Panc1 (cell line): ENCODE measurements around the gene MET. TPM values are rescaled to one million over a fixed set of nuclear protein-coding genes. Genes with fewer than 3 reads are reported as not detected.

Source experiments
- ATAC-seq: fragments of 200-7000 bp; cut with Tn5 transposase; 2 replicates; pipeline ENCODE4 v1.9.1; 2020; ENCODE audit warnings: mild to moderate bottlenecking, moderate library complexity
- BruUV-seq: library from RNA; stranded (reverse); fragments of 400-500 nt; replicated peaks from 2 replicates; lab custom pipeline; 2021; lab: Mats Ljungman, UMichigan
- CTCF ChIA-PET: fragments of 300-600 bp; sonication (Branson Sonifier 250); formaldehyde crosslinking; loops from one replicate; lab custom pipeline; 2022; ENCODE audit warnings: antibody characterized with exemption; lab: Charles Lee
- POLR2A ChIA-PET: fragments of 300-600 bp; sonication (Branson Sonifier 250); formaldehyde crosslinking; loops from one replicate; lab custom pipeline; 2022; ENCODE audit warnings: antibody characterized with exemption; lab: Charles Lee
- DNase-seq: peaks from one replicate; pipeline ENCODE4 v3.0.0-alpha.2; 2010; ENCODE audit warnings: low read depth, low spot score
- H3K27ac ChIP-seq: 2 replicates; pipeline ENCODE4 v1.5.1; 2011; ENCODE audit warnings: mild to moderate bottlenecking, low read length, inconsistent platforms
- H3K27me3 ChIP-seq: fragments of 200-500 bp; sonication (Bioruptor generic); 2 replicates; pipeline ENCODE4 v1.6.0; 2014; ENCODE audit warnings: low read length, inconsistent platforms; ENCODE audit not compliant: control insufficient read depth, insufficient read depth
- H3K36me3 ChIP-seq: fragments of 200-500 bp; sonication (Bioruptor generic); 2 replicates; pipeline ENCODE4 v1.5.1; 2014; ENCODE audit warnings: inconsistent platforms, mild to moderate bottlenecking, low read length, moderate library complexity; ENCODE audit not compliant: control insufficient read depth, insufficient read depth
- H3K4me1 ChIP-seq: 2 replicates; pipeline ENCODE4 v1.5.1; 2011; ENCODE audit warnings: inconsistent platforms, mild to moderate bottlenecking, low read length, moderate library complexity; ENCODE audit not compliant: control insufficient read depth, insufficient read depth
- H3K4me3 ChIP-seq, 2 experiments: 2 replicates each; pipeline ENCODE4 v1.5.1; 2011 to 2012; ENCODE audit warnings: low read depth in 2 of 2, low read length in 2 of 2, mild to moderate bottlenecking in 2 of 2, inconsistent platforms in 1 of 2, moderate library complexity in 1 of 2
- H3K9me3 ChIP-seq: fragments of 200-500 bp; sonication (Bioruptor generic); 2 replicates; pipeline ENCODE4 v1.5.1; 2014; ENCODE audit warnings: low read depth, mild to moderate bottlenecking, inconsistent platforms, low read length, moderate library complexity; ENCODE audit not compliant: control insufficient read depth, insufficient read depth
- POLR2AphosphoS5 ChIP-seq: IDR thresholded peaks from 2 replicates; pipeline ENCODE4 v1.6.1; 2012; ENCODE audit warnings: mild to moderate bottlenecking, low read depth, low read length, moderate library complexity
- REST ChIP-seq, 2 experiments: IDR thresholded peaks; 2 replicates each; pipeline ENCODE4 v1.6.1; 2011 to 2012; ENCODE audit warnings: low read depth in 2 of 2, control low read depth in 1 of 2, low read length in 1 of 2, mild to moderate bottlenecking in 1 of 2, moderate library complexity in 1 of 2; ENCODE audit not compliant: insufficient read depth in 1 of 2
- SIN3A ChIP-seq: IDR thresholded peaks from 2 replicates; pipeline ENCODE4 v1.6.1; 2012; ENCODE audit warnings: low read depth, mild to moderate bottlenecking, low read length, moderate library complexity, borderline replicate concordance; ENCODE audit not compliant: insufficient read depth
- TCF7L2 ChIP-seq: IDR thresholded peaks from 2 replicates; pipeline ENCODE4 v1.6.1; 2011; ENCODE audit warnings: mild to moderate bottlenecking, low read depth, low read length, inconsistent platforms
- in situ Hi-C: cut with HindIII; loops from 2 replicates; pipeline ENCODE4 v1.10.0; 2016; ENCODE audit warnings: low sequenced_read_pairs, low pct_unique_long_range_greater_than_20kb
- intact Hi-C: fragments of 100-400 bp; cut with micrococcal nuclease; formaldehyde crosslinking; loops from one replicate; pipeline ENCODE4 v1.10.0; 2022; ENCODE audit not compliant: unreplicated experiment
- total RNA-seq: library from RNA; stranded (reverse); gene quantifications from one replicate; pipeline ENCODE4 v1.2.1, GENCODE V29; 2021; ENCODE audit not compliant: unreplicated experiment
- TF ChIP-seq, protein P1 (sequence below): fragments of 450-650 bp; IDR thresholded peaks from 2 replicates; pipeline ENCODE4 v1.5.1; 2017; ENCODE audit warnings: mild to moderate bottlenecking

Gene MET
- total RNA-seq, 1 experiment from 2014 or later, result 103 TPM

DNA sequence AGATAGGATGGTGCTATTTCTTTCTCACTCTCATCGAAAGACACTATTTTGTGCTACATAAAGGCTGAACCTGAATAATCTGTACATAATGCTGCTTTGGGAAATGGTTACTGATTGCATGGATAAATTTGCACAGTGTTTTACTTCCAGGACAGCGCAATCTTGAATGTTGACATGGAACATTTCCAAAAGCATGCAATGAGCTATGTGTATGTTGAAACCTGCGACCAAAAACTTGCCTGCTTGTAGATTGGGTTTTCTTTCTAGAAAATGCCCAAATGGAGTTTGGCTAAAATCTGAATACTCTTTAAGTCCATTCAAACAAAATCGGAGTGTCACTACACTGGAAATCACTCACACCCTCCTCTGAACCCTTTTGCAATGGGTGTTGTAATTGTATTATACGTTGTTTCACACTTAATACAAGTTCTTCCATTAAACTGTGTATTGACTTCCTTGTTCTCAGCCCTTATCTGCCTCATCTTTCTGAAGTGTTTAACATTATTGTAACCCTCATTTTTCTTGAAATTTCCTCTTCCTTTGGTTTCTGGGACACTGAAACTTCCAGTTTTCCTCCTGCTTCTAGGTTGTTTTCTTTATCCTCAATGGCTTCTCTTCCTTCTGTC is 116.7 kb downstream of the MET start:
- Histone ChIP-seq H3K36me3 (peaks cover 6% of the 10 kb centered on the region), H3K4me3 (no peak overlapping the region), H3K9me3 (no peaks in the 10 kb centered on the region), H3K4me1 (no peaks in the 10 kb centered on the region), H3K27me3 (no peaks in the 10 kb centered on the region), H3K27ac (no peak overlapping the region)
- TF ChIP-seq POLR2AphosphoS5 (no peak), REST (IDR thresholded peaks at IDR 0.05; ENCODE audit: insufficient read depth in 1 of 2, low read depth in 2 of 2, low read length in 1 of 2) (no peak), TCF7L2 (no peak), SIN3A (no peak)
- TF ChIP-seq, protein P1, sequence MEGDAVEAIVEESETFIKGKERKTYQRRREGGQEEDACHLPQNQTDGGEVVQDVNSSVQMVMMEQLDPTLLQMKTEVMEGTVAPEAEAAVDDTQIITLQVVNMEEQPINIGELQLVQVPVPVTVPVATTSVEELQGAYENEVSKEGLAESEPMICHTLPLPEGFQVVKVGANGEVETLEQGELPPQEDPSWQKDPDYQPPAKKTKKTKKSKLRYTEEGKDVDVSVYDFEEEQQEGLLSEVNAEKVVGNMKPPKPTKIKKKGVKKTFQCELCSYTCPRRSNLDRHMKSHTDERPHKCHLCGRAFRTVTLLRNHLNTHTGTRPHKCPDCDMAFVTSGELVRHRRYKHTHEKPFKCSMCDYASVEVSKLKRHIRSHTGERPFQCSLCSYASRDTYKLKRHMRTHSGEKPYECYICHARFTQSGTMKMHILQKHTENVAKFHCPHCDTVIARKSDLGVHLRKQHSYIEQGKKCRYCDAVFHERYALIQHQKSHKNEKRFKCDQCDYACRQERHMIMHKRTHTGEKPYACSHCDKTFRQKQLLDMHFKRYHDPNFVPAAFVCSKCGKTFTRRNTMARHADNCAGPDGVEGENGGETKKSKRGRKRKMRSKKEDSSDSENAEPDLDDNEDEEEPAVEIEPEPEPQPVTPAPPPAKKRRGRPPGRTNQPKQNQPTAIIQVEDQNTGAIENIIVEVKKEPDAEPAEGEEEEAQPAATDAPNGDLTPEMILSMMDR, result no peak
- POLR2A ChIA-PET, result no interaction called here
- in situ Hi-C loops (no loop called here), intact Hi-C loops (no loop called here)
- no TSS peak for BruUV-seq
- CTCF ChIA-PET, result no interaction called here
- no peak for ATAC-seq
- no peak for DNase-seq

- BruUV-seq, result no TSS peak
Observed at GRCh38 chr7:116790025-116790424, 118.0 kb downstream of the MET start.

More at GRCh38 chr7:116790025-116790424, 118.0 kb downstream of the MET start:
- in situ Hi-C loops, result no loop called here
- H3K4me3 ChIP-seq, result no peak overlapping the region
- no peak for TF ChIP-seq POLR2AphosphoS5
- TF ChIP-seq, protein P1, result no peak
- no peaks in the 10 kb centered on the region for H3K27me3 ChIP-seq
- ATAC-seq, result no peak
- intact Hi-C loops, result no loop called here
- H3K4me1 ChIP-seq, result no peaks in the 10 kb centered on the region
- ChIA-PET CTCF (no interaction called here), POLR2A (no interaction called here)
- no peaks in the 10 kb centered on the region for H3K9me3 ChIP-seq
- no peaks in the 10 kb centered on the region for H3K36me3 ChIP-seq
- no peak for DNase-seq
- H3K27ac ChIP-seq, result no peak overlapping the region
